Heart right ventricle (tissue), 16 donors: ENCODE measurements around the gene INPP5A. TPM values are rescaled to one million over a fixed set of nuclear protein-coding genes. Genes with fewer than 3 reads are reported as not detected.

Experiments
- ATAC-seq, 8 donors: fragments of 200-7000 bp; cut with Tn5 transposase; one replicate each; pipeline ENCODE4 v1.9.1; 2020; ENCODE audit warnings: mild to moderate bottlenecking in 8 of 8, moderate library complexity in 8 of 8, moderate number of reproducible peaks in 1 of 8
- DNase-seq, 2 donors: peaks; one replicate each; pipeline ENCODE4 v3.0.0-alpha.2; 2020
- H3K27ac ChIP-seq, 10 donors: fragments of 200-600 bp; sonication (generic) in 2 of 10; one replicate each; pipeline versions ENCODE4 v1.5.0 to v1.8.0; 2020 to 2022; ENCODE audit warnings: mild to moderate bottlenecking in 3 of 10
- H3K27me3 ChIP-seq, 7 donors: fragments of 200-600 bp; one replicate each; pipeline ENCODE4 v1.8.0; 2021 to 2022; ENCODE audit warnings: mild to moderate bottlenecking in 2 of 7
- H3K36me3 ChIP-seq, 9 donors: fragments of 200-600 bp; sonication (generic) in 1 of 9; one replicate each; pipeline versions ENCODE4 v1.5.0 to v1.8.0; 2020 to 2022; ENCODE audit warnings: mild to moderate bottlenecking in 2 of 9
- H3K4me1 ChIP-seq, 9 donors: fragments of 200-600 bp; sonication (generic) in 1 of 9; one replicate each; pipeline versions ENCODE4 v1.5.0 to v1.8.0; 2020 to 2022; ENCODE audit warnings: mild to moderate bottlenecking in 4 of 9
- H3K4me3 ChIP-seq, 10 donors: fragments of 200-600 bp; sonication (generic) in 2 of 10; one replicate each; pipeline versions ENCODE4 v1.5.0 to v1.8.0; 2020 to 2022; ENCODE audit warnings: mild to moderate bottlenecking in 7 of 10, moderate library complexity in 2 of 10
- H3K9me3 ChIP-seq, 11 donors: fragments of 200-600 bp in 10 of 11; sonication (generic) in 2 of 11; one replicate each; pipeline versions ENCODE4 v1.5.0 to v1.8.0; 2013 to 2022; ENCODE audit warnings: mild to moderate bottlenecking in 2 of 11, control low read depth in 1 of 11, moderate library complexity in 1 of 11
- CTCF ChIP-seq, 9 donors: fragments of 200-600 bp; sonication (generic) in 2 of 9; IDR thresholded peaks; one replicate each; pipeline versions ENCODE4 v1.5.0 to v1.8.0; 2021 to 2022; ENCODE audit warnings: antibody characterized with exemption in 9 of 9, mild to moderate bottlenecking in 5 of 9, moderate library complexity in 1 of 9
- WGBS, 2 donors: extraction: QIAGEN DNeasy Blood & Tissue Kit; methylation state at CpG; one replicate each; pipeline ENCODE4 v1.1.7; 2013; ENCODE audit warnings: inconsistent platforms in 1 of 2; 5-methylcytosine and 5-hydroxymethylcytosine counted together
- intact Hi-C, 10 donors: fragments of 100-400 bp; cut with DNase I; formaldehyde crosslinking; loops; one replicate each; pipeline versions ENCODE4 v1.11.1 to v1.14.2; 2022
- polyA plus RNA-seq, 2 donors: library from polyadenylated mRNA; stranded (reverse); fragments of 200-250 nt; gene quantifications; one replicate each; pipeline ENCODE4 v1.2.3, GENCODE V29; 2013
- total RNA-seq, 10 donors: library from RNA; stranded (reverse); fragmentation: NEBNext Ultra II Directional in 3 of 10; extraction: Animal tissue kit (Norgen Biotek cat#: 25700) in 3 of 10; gene quantifications; one replicate each; pipeline versions ENCODE4 v1.2.1 to v1.2.4, GENCODE V29; 2021 to 2023
- donor health status: Arrhythmogenic right ventricular cardiomyopathy.
- donor health status: ischemic (EF 13 %, LVEDD 7.1; RV severe dilation, severe dysfunction).
- donor health status: healthy with polysubstance abuse.
- donor health status: DM: no; HTN: yes; CAD: no.
- donor health status: DM: no; HTN: no; CAD: no.
- donor health status: ischemic (EF 25% LVEDD 6.9; RV normal size, moderate dysfunction).
- donor health status: ischemic (EF 25% LVEDD 5.7; RV mildly dilated, moderate dysfunction).
- donor health status: healthy.
- donor health status: DM: yes; HTN: yes; CAD: no.
- donor health status: Ischemic cardiomyopathy.
- donor health status: ischemic (EF 35%, LVEDD 5.7; RV mildly dilated, moderate dysfunction).
- donor health status: nonischemic (EF 11% LVEDD 7.7; RV severe dilation, severe dysfunction).
- donor health status: DM: yes; HTN: yes; CAD: no.
- donor health status: PGD.
- donor health status: ischemic (EF 29% LVEDD 5.4; RV normal size, mild dysfunction).
- donor health status: nonischemic (EF 23%, LVEDD 6.1; RV moderate dilation, normal function).

The INPP5A gene
- total and polyA plus RNA-seq, 12 donors: 30.4 to 122 (median 106) TPM

- H3K36me3 ChIP-seq: no peaks in the 10 kb centered on the region
- DNase-seq (no peak), ATAC-seq (peak in 2 of 8 donors; percentile 22 to 30)
- TF ChIP-seq CTCF (IDR thresholded peaks at IDR 0.05): no peak
- H3K4me3 ChIP-seq: no peak overlapping the region
- H3K9me3 ChIP-seq: no peaks in the 10 kb centered on the region
- 89 to 92% methylated on average over 17 of the region's 17 CpGs for WGBS, 2 donors
- intact Hi-C loops: no loop called here
- H3K27ac ChIP-seq: no peak overlapping the region
- H3K4me1 ChIP-seq: peaks cover 0 to 17% (median 6%) of the 10 kb centered on the region in 9 donors
- H3K27me3 ChIP-seq: no peaks in the 10 kb centered on the region
Measured at GRCh38 chr10:132497861-132498561, 39.6 kb upstream of the INPP5A start.

GRCh38 chr10:132498562-132499366 lies 38.8 kb upstream of the INPP5A start:
- no peak overlapping the region for H3K27ac ChIP-seq
- ATAC-seq (no peak), DNase-seq (no peak)
- H3K27me3 ChIP-seq: no peaks in the 10 kb centered on the region
- peaks cover 0 to 10% (median under 1%) of the 10 kb centered on the region in 9 donors for H3K4me1 ChIP-seq
- H3K36me3 ChIP-seq: no peaks in the 10 kb centered on the region
- no peak for TF ChIP-seq CTCF (IDR thresholded peaks at IDR 0.05)
- intact Hi-C loops: no loop called here
- H3K4me3 ChIP-seq: no peak overlapping the region
- 87 to 89% methylated on average over 15 of the region's 15 CpGs for WGBS, 2 donors
- no peaks in the 10 kb centered on the region for H3K9me3 ChIP-seq

- Histone ChIP-seq H3K9me3 (no peaks in the 10 kb centered on the region), H3K4me3 (no peak overlapping the region), H3K27me3 (no peaks in the 10 kb centered on the region), H3K27ac (no peak overlapping the region), H3K36me3 (no peaks in the 10 kb centered on the region), H3K4me1 (peaks cover 0 to 13% (median 6%) of the 10 kb centered on the region in 9 donors)
- WGBS, 2 donors: 90 to 95% methylated on average over 10 of the region's 10 CpGs
- ATAC-seq (no peak), DNase-seq (no peak)
- intact Hi-C loops: no loop called here
- TF ChIP-seq CTCF (IDR thresholded peaks at IDR 0.05): no peak
Measured at GRCh38 chr10:132499367-132499685, 38.3 kb upstream of the INPP5A start.

- no peaks in the 10 kb centered on the region for H3K27me3 ChIP-seq
- DNase-seq (no peak), ATAC-seq (no peak)
- H3K4me1 ChIP-seq: peaks cover 0 to 14% (median 11%) of the 10 kb centered on the region in 9 donors
- 85 to 89% methylated on average over 14 of the region's 14 CpGs for WGBS, 2 donors
- intact Hi-C loops: loop anchor here in 1 of 10 donors (10.0 kb wide), 1 partner anchor 134 kb away; no protein-coding TSS in a partner anchor
- no peak for TF ChIP-seq CTCF (IDR thresholded peaks at IDR 0.05)
- H3K9me3 ChIP-seq: no peaks in the 10 kb centered on the region
- H3K36me3 ChIP-seq: no peaks in the 10 kb centered on the region
- no peak overlapping the region for H3K4me3 ChIP-seq
- H3K27ac ChIP-seq: no peak overlapping the region
Measured at GRCh38 chr10:132500781-132501415, 36.7 kb upstream of the INPP5A start.
